Parathyroid adenoma (tissue), 2 donors: Measurements from ENCODE around the gene GALNT3.

Source experiments
- H2AFZ ChIP-seq: fragments of 300-600 bp; sonication (generic); one replicate; pipeline ENCODE4 v1.7.0; 2017; ENCODE audit warnings: antibody characterized with exemption, mild to moderate bottlenecking
- H3K27ac ChIP-seq: fragments of 300-600 bp; sonication (generic); one replicate; pipeline ENCODE4 v1.7.0; 2017
- H3K27me3 ChIP-seq: fragments of 300-600 bp; sonication (generic); one replicate; pipeline ENCODE4 v1.7.0; 2017; ENCODE audit warnings: low read length; ENCODE audit not compliant: control insufficient read depth, insufficient read depth
- H3K36me3 ChIP-seq: fragments of 300-600 bp; sonication (generic); one replicate; pipeline ENCODE4 v1.7.0; 2017; ENCODE audit warnings: low read length; ENCODE audit not compliant: control insufficient read depth, insufficient read depth
- H3K4me1 ChIP-seq: fragments of 300-600 bp; sonication (generic); one replicate; pipeline ENCODE4 v1.7.0; 2017; ENCODE audit warnings: control low read depth
- H3K4me2 ChIP-seq: fragments of 300-600 bp; sonication (generic); one replicate; pipeline ENCODE4 v1.7.0; 2017; ENCODE audit warnings: low read length
- H3K4me3 ChIP-seq: fragments of 300-600 bp; sonication (generic); one replicate; pipeline ENCODE4 v1.7.0; 2017; ENCODE audit warnings: low read depth, low read length
- H3K79me2 ChIP-seq: fragments of 300-600 bp; sonication (generic); one replicate; pipeline ENCODE4 v1.7.0; 2017; ENCODE audit warnings: control low read depth
- H3K9ac ChIP-seq: fragments of 300-600 bp; sonication (generic); one replicate; pipeline ENCODE4 v1.7.0; 2017; ENCODE audit warnings: mild to moderate bottlenecking
- H3K9me3 ChIP-seq: fragments of 300-600 bp; sonication (generic); one replicate; pipeline ENCODE4 v1.7.0; 2017; ENCODE audit warnings: low read length; ENCODE audit not compliant: control insufficient read depth
- CTCF ChIP-seq: fragments of 300-600 bp; sonication (generic); IDR thresholded peaks from one replicate; pipeline ENCODE4 v1.7.0; 2017; ENCODE audit warnings: antibody characterized with exemption, mild to moderate bottlenecking
- donor health status: primary hyperparathyroidism.

GALNT3 gene

GRCh38 chr2:165811592-165812370 lies 17.7 kb upstream of the GALNT3 start:
- H3K27me3 ChIP-seq: no peaks in the 10 kb centered on the region
- no peak overlapping the region for H2AFZ ChIP-seq
- no peaks in the 10 kb centered on the region for H3K4me1 ChIP-seq
- no peaks in the 10 kb centered on the region for H3K9me3 ChIP-seq
- H3K27ac ChIP-seq: no peak overlapping the region
- H3K9ac ChIP-seq: no peak overlapping the region
- H3K4me3 ChIP-seq: no peak overlapping the region
- no peaks in the 10 kb centered on the region for H3K36me3 ChIP-seq
- no peaks in the 10 kb centered on the region for H3K79me2 ChIP-seq
- H3K4me2 ChIP-seq: no peak overlapping the region
- TF ChIP-seq CTCF: no peak

- Histone ChIP-seq H3K79me2 (no peaks in the 10 kb centered on the region), H3K4me3 (no peak overlapping the region), H2AFZ (no peak overlapping the region), H3K4me1 (no peaks in the 10 kb centered on the region), H3K9me3 (no peaks in the 10 kb centered on the region), H3K27ac (no peak overlapping the region), H3K9ac (no peak overlapping the region), H3K36me3 (no peaks in the 10 kb centered on the region), H3K4me2 (no peak overlapping the region), H3K27me3 (no peaks in the 10 kb centered on the region)
- no peak for TF ChIP-seq CTCF
Measured at GRCh38 chr2:165810418-165810817, 16.4 kb upstream of the GALNT3 start.

GRCh38 chr2:165804719-165805118 lies 10.7 kb upstream of the GALNT3 start:
- Histone ChIP-seq H3K27ac (no peak overlapping the region), H3K9me3 (no peaks in the 10 kb centered on the region), H3K27me3 (no peaks in the 10 kb centered on the region), H3K4me1 (no peaks in the 10 kb centered on the region), H3K4me2 (no peak overlapping the region), H3K4me3 (no peak overlapping the region), H2AFZ (no peak overlapping the region), H3K79me2 (no peaks in the 10 kb centered on the region), H3K36me3 (no peaks in the 10 kb centered on the region), H3K9ac (no peak overlapping the region)
- no peak for TF ChIP-seq CTCF

GRCh38 chr2:165803123-165803760 lies 9.2 kb upstream of the GALNT3 start:
- Histone ChIP-seq H3K79me2 (no peaks in the 10 kb centered on the region), H3K27me3 (no peaks in the 10 kb centered on the region), H3K9me3 (no peaks in the 10 kb centered on the region), H3K4me2 (no peak overlapping the region), H3K4me1 (no peaks in the 10 kb centered on the region), H3K9ac (no peak overlapping the region), H3K36me3 (no peaks in the 10 kb centered on the region), H3K4me3 (no peak overlapping the region), H2AFZ (no peak overlapping the region), H3K27ac (no peak overlapping the region)
- TF ChIP-seq CTCF: no peak

- no peak for TF ChIP-seq CTCF
- Histone ChIP-seq H3K79me2 (no peaks in the 10 kb centered on the region), H3K36me3 (no peaks in the 10 kb centered on the region), H3K27me3 (no peaks in the 10 kb centered on the region), H3K4me3 (no peak overlapping the region), H3K4me2 (no peak overlapping the region), H3K27ac (no peak overlapping the region), H2AFZ (no peak overlapping the region), H3K4me1 (no peaks in the 10 kb centered on the region), H3K9ac (no peak overlapping the region), H3K9me3 (no peaks in the 10 kb centered on the region)
Measured at GRCh38 chr2:165801176-165801575, 7.1 kb upstream of the GALNT3 start.
